ENCODE results near the gene TPRN. TPM values are rescaled to one million over a fixed set of nuclear protein-coding genes. Genes with fewer than 3 reads are reported as not detected.
A peak's percentile ranks its signal among the peaks of the same experiment; 100 is the strongest.

The TPRN gene
- total and polyA plus RNA-seq, 4 donors: 6.7 to 30.8 (median 17.0) TPM

- Histone ChIP-seq H3K9me3 (ENCODE audit: control insufficient read depth, insufficient read depth, low read length) (no peaks in the 10 kb centered on the region), H3K36me3 (ENCODE audit: control insufficient read depth, insufficient read depth, low read length) (peaks cover 16% of the 10 kb centered on the region), H3K27ac (ENCODE audit: low read depth, low read length) (no peak within 1 kb of the TSS), H3K4me3 (ENCODE audit: low read depth, low read length) (no peak within 1 kb of the TSS), H3K4me1 (ENCODE audit: control insufficient read depth, insufficient read depth, low read length) (peaks cover 15% of the 10 kb centered on the region), H3K27me3 (ENCODE audit: control insufficient read depth, insufficient read depth, low read length) (no peaks in the 10 kb centered on the region)
- WGBS (ENCODE audit: insufficient coverage): 79% methylated on average over 14 of the region's 14 CpGs
- DNase-seq (ENCODE audit: low read depth in 4 of 6, low spot score in 6 of 6): no peak
Observed at GRCh38 chr9:137230705-137231371, 30.3 kb upstream of the TPRN start, which contains the start of gene SLC34A3. TSS of gene SLC34A3 (plus strand) at chr9:137230901. CDS start at chr9:137231703, 802 bp downstream.

GRCh38 chr9:137229903-137230704, 29.6 kb upstream of the TPRN start:
- Histone ChIP-seq H3K4me3 (ENCODE audit: low read depth, low read length) (no peak overlapping the region), H3K27me3 (ENCODE audit: control insufficient read depth, insufficient read depth, low read length) (no peaks in the 10 kb centered on the region), H3K36me3 (ENCODE audit: control insufficient read depth, insufficient read depth, low read length) (peaks cover 9% of the 10 kb centered on the region), H3K4me1 (ENCODE audit: control insufficient read depth, insufficient read depth, low read length) (peaks cover 8% of the 10 kb centered on the region), H3K9me3 (ENCODE audit: control insufficient read depth, insufficient read depth, low read length) (no peaks in the 10 kb centered on the region), H3K27ac (ENCODE audit: low read depth, low read length) (no peak overlapping the region)
- no peak for DNase-seq (ENCODE audit: low read depth in 4 of 6, low spot score in 6 of 6)
- WGBS (ENCODE audit: insufficient coverage): 57% methylated on average over 27 of the region's 31 CpGs

DNA sequence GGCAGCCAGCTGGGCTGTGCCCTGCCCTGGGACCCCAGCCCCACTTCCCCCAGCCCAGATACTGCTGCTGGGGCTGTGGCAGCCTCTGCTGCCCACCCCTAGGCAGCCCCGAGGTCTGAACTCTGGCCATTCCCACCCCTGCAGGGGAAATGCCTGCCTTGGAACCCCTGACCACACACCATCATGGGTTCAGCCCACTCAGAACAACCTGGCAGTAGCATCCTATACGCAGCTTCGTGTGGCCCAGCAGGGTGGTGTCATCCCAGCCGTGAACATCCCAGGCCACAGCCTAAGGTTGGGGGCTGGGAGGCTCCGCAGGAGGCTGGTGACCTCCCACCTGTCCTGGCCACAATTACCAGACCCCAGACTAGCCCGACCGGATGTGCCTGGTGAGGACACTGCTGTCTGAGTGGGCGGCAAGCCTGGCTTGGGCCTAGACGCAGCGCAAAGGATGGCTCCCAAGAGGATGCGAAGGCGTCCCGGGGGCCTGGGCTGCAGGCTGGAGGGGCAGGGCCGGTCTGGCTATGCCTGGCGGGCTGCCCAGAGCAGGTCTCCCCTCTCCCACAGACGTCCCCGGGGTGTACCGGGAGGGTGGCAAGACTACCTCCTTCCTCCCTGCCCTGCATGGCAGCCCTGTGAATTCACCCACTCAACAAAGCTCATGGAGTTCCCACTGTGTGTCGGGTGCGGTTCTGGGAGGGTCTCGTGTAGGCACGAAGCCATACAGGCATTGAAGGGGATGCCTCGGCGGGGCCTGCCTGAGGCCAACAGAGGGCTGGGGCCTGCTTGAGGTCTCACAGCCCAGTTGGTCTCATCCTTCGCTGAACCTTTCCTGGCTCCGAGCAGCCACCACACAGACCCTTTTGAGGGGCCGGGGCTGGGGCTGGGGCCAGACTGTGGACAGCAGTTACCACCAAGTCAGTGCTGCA, 28.7 kb upstream of the TPRN start:
- no peaks in the 10 kb centered on the region for H3K27me3 ChIP-seq (ENCODE audit: control insufficient read depth, insufficient read depth, low read length)

DNA sequence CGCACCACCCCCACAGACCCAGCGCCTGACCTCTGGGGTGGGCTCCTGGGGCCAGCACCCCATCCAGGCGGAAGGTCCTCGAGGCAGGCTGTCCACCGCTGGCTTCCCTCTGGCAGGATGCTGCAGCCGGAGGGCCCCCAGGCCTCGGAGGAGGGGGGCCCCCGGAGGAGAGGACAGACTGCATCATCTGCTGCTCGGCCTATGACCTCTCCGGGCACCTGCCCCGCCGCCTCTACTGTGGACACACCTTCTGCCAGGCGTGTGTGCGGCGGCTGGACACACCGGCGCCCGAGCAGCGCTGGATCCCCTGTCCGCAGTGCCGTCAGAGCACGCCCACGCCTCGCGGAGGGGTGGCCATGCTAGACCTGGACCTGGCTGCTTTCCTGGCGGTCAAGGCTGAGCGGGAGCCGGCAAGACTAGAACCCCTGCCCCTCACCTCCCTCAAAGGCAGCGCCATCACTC, 28.0 kb upstream of the TPRN start:
- Histone ChIP-seq H3K4me1 (ENCODE audit: control insufficient read depth, insufficient read depth, low read length) (peaks cover 17% of the 10 kb centered on the region), H3K4me3 (ENCODE audit: low read depth, low read length) (no peak overlapping the region), H3K27me3 (ENCODE audit: control insufficient read depth, insufficient read depth, low read length) (no peaks in the 10 kb centered on the region), H3K9me3 (ENCODE audit: control insufficient read depth, insufficient read depth, low read length) (no peaks in the 10 kb centered on the region), H3K36me3 (ENCODE audit: control insufficient read depth, insufficient read depth, low read length) (peaks cover 4% of the 10 kb centered on the region), H3K27ac (ENCODE audit: low read depth, low read length) (no peak overlapping the region)
- no peak for DNase-seq (ENCODE audit: low read depth in 4 of 6, low spot score in 6 of 6)
- whole genome bisulfite sequencing (ENCODE audit: insufficient coverage): 78% methylated on average over 29 of the region's 29 CpGs

More for the DNA sequence above, 28.7 kb upstream of the TPRN start:
- no peak for DNase-seq (ENCODE audit: low read depth in 4 of 6, low spot score in 6 of 6)
- Histone ChIP-seq H3K4me1 (ENCODE audit: control insufficient read depth, insufficient read depth, low read length) (peaks cover 10% of the 10 kb centered on the region), H3K27ac (ENCODE audit: low read depth, low read length) (no peak overlapping the region), H3K9me3 (ENCODE audit: control insufficient read depth, insufficient read depth, low read length) (no peaks in the 10 kb centered on the region), H3K4me3 (ENCODE audit: low read depth, low read length) (no peak overlapping the region), H3K36me3 (ENCODE audit: control insufficient read depth, insufficient read depth, low read length) (peaks cover 4% of the 10 kb centered on the region)
- WGBS (ENCODE audit: insufficient coverage): 69% methylated on average over 27 of the region's 27 CpGs

DNA sequence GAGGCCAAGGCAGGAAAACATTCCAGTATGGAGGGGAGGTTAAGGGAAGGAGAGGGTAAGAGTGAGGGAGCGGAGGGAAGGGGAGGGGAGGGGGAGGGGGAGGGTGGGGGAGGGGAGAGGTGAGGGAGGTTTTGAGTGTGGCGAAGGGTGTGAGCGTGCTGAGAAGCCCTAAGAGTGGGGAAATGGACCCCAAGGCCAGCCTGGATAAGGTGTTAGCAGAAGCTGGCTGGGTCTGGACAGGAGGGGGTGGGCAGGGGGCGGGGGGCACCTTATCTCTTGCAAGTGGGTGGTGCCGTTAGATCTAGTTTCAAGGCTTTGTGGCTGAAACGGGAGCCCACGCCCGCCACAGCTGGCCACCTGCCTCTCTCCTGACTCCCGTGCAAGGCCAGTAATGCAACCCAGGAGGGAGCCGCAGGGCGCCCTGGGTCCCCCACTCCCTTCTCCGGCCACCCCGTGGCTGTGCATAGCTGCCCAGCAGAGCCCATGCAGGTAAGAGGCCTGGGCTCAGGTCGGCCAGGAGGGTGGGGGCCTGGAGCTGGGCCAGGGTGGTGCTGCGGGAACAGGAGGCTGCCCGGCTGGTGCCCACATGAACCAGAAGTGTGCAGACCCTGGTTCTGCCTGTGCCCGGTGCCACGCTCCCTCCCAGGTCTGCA, 27.4 kb upstream of the TPRN start:
- no peaks in the 10 kb centered on the region for H3K27me3 ChIP-seq (ENCODE audit: control insufficient read depth, insufficient read depth, low read length)
- 57% methylated on average over 16 of the region's 18 CpGs for WGBS (ENCODE audit: insufficient coverage)
- DNase-seq (ENCODE audit: low read depth in 4 of 6, low spot score in 6 of 6): no peak
- no peaks in the 10 kb centered on the region for H3K9me3 ChIP-seq (ENCODE audit: control insufficient read depth, insufficient read depth, low read length)
- H3K4me1 ChIP-seq (ENCODE audit: control insufficient read depth, insufficient read depth, low read length): peaks cover 19% of the 10 kb centered on the region
- no peak overlapping the region for H3K27ac ChIP-seq (ENCODE audit: low read depth, low read length)
- peaks cover 4% of the 10 kb centered on the region for H3K36me3 ChIP-seq (ENCODE audit: control insufficient read depth, insufficient read depth, low read length)
- no peak overlapping the region for H3K4me3 ChIP-seq (ENCODE audit: low read depth, low read length)

- 46% methylated on average over 25 of the region's 25 CpGs for WGBS (ENCODE audit: insufficient coverage)
- H3K27me3 ChIP-seq (ENCODE audit: control insufficient read depth, insufficient read depth, low read length): no peaks in the 10 kb centered on the region
- H3K4me3 ChIP-seq (ENCODE audit: low read depth, low read length): no peak within 1 kb of the TSS
- H3K36me3 ChIP-seq (ENCODE audit: control insufficient read depth, insufficient read depth, low read length): peaks cover 2% of the 10 kb centered on the region
- peak in 3 of 6 donors; percentile 45 to 87 (median 83) for DNase-seq (ENCODE audit: low read depth in 4 of 6, low spot score in 6 of 6)
- peaks cover 26% of the 10 kb centered on the region for H3K4me1 ChIP-seq (ENCODE audit: control insufficient read depth, insufficient read depth, low read length)
- H3K27ac ChIP-seq (ENCODE audit: low read depth, low read length): no peak within 1 kb of the TSS
- no peaks in the 10 kb centered on the region for H3K9me3 ChIP-seq (ENCODE audit: control insufficient read depth, insufficient read depth, low read length)
Observed at GRCh38 chr9:137227054-137227852, 26.7 kb upstream of the TPRN start, which contains the start of gene RNF224. TSS of gene RNF224 (plus strand) at chr9:137227502. CDS start at chr9:137228336, 834 bp downstream.

DNA sequence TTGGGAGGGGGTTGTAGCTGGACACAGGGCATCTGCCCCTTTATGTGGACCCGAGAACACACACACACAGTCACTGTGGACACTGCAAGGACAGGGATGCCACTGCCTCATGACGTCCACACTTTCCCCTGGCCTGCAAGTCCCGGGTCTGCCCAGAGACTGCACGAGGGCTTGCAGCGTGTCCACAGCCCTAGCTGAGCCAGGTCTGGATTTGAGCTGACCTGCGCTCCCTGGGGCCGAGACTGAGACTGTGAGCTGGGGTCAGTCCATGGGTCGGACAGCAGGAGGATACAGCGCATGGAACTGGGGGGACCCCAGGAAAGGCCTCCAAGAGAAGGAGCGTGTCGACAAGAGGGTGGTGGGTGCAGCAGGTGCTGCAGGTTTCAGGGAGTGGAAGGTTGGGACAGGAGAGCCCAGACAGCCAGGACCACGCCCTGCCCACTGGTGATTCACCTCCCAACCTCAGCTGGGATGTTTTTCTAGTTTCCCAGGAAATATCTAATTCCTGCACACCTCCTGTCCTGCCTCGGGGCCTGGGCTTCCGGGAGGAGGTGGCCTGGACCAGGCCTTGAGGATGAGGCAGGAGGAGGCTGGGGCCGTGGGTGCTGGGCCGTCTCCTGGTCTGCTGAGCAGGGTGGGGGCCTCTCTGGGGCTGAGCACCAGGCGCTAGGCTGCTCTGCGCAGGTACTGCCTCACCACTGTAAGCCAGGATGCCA, 26.0 kb upstream of the TPRN start:
- no peak for DNase-seq (ENCODE audit: low read depth in 4 of 6, low spot score in 6 of 6)
- H3K9me3 ChIP-seq (ENCODE audit: control insufficient read depth, insufficient read depth, low read length): no peaks in the 10 kb centered on the region
- H3K4me3 ChIP-seq (ENCODE audit: low read depth, low read length): no peak overlapping the region
- no peak overlapping the region for H3K27ac ChIP-seq (ENCODE audit: low read depth, low read length)
- whole genome bisulfite sequencing (ENCODE audit: insufficient coverage): 80% methylated on average over 16 of the region's 18 CpGs
- H3K36me3 ChIP-seq (ENCODE audit: control insufficient read depth, insufficient read depth, low read length): no peaks in the 10 kb centered on the region
- H3K4me1 ChIP-seq (ENCODE audit: control insufficient read depth, insufficient read depth, low read length): peaks cover 30% of the 10 kb centered on the region
- H3K27me3 ChIP-seq (ENCODE audit: control insufficient read depth, insufficient read depth, low read length): no peaks in the 10 kb centered on the region

DNA sequence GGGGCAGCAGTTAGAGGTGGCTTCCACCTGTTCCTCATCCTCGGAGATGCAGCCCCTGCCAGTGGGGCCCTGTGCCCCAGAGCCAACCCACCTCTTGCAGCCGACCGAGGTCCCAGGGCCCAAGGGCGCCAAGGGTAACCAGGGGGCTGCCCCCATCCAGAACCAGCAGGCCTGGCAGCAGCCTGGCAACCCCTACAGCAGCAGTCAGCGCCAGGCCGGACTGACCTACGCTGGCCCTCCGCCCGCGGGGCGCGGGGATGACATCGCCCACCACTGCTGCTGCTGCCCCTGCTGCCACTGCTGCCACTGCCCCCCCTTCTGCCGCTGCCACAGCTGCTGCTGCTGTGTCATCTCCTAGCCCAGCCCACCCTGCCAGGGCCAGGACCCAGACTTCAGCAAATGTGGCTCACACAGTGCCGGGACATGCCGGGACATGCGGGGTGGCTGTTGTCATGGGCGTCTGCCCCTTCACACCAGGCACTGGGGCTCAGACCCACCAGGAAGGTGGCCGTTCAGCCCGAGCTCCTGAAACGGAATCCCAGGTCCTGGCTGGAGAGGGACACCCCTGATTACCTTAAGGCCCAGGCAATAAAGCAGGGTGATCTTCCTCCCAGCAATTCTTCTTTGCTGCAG, 25.3 kb upstream of the TPRN start:
- peaks cover 2% of the 10 kb centered on the region for H3K36me3 ChIP-seq (ENCODE audit: control insufficient read depth, insufficient read depth, low read length)
- H3K27ac ChIP-seq (ENCODE audit: low read depth, low read length): no peak overlapping the region
- WGBS (ENCODE audit: insufficient coverage): 81% methylated on average over 21 of the region's 21 CpGs
- no peak for DNase-seq (ENCODE audit: low read depth in 4 of 6, low spot score in 6 of 6)
- no peak overlapping the region for H3K4me3 ChIP-seq (ENCODE audit: low read depth, low read length)
- no peaks in the 10 kb centered on the region for H3K27me3 ChIP-seq (ENCODE audit: control insufficient read depth, insufficient read depth, low read length)
- peaks cover 35% of the 10 kb centered on the region for H3K4me1 ChIP-seq (ENCODE audit: control insufficient read depth, insufficient read depth, low read length)
- no peaks in the 10 kb centered on the region for H3K9me3 ChIP-seq (ENCODE audit: control insufficient read depth, insufficient read depth, low read length)
